B cell (primary cell): ENCODE data around the gene DYNLT4.

Experiments used
- CTCF ChIP-seq: fragments of 200-600 bp; IDR thresholded peaks from one replicate; pipeline ENCODE4 v1.8.0; 2022; ENCODE audit warnings: antibody characterized with exemption, mild to moderate bottlenecking
- EZH2 ChIP-seq: IDR thresholded peaks from 2 replicates; pipeline ENCODE4 v1.6.1; 2012; ENCODE audit warnings: borderline replicate concordance, low read depth, mild to moderate bottlenecking, moderate library complexity, low read length; ENCODE audit not compliant: insufficient read depth, poor library complexity, severe bottlenecking

- TF ChIP-seq CTCF (no peak), EZH2 (no peak)
These were observed 39.8 kb upstream of the DYNLT4 start for GRCh38 chr1:44846985-44847384.
